Stimulated activated naive CD8-positive, alpha-beta T cell treated with anti-CD3 and anti-CD28 coated beads, Interleukin-15, Interleukin-2, amounts not matched to agents 100 U/mL and 50 U/mL, for 24 hours (primary cell): Measurements from ENCODE around the gene IFITM10.

Experiments used
- ATAC-seq: fragments of 150-1000 bp; cut with Tn5 transposase; one replicate; pipeline ENCODE4 v1.10.0; 2021
- DNase-seq: peaks from one replicate; pipeline ENCODE4 v3.0.0; 2021

The IFITM10 gene

DNA sequence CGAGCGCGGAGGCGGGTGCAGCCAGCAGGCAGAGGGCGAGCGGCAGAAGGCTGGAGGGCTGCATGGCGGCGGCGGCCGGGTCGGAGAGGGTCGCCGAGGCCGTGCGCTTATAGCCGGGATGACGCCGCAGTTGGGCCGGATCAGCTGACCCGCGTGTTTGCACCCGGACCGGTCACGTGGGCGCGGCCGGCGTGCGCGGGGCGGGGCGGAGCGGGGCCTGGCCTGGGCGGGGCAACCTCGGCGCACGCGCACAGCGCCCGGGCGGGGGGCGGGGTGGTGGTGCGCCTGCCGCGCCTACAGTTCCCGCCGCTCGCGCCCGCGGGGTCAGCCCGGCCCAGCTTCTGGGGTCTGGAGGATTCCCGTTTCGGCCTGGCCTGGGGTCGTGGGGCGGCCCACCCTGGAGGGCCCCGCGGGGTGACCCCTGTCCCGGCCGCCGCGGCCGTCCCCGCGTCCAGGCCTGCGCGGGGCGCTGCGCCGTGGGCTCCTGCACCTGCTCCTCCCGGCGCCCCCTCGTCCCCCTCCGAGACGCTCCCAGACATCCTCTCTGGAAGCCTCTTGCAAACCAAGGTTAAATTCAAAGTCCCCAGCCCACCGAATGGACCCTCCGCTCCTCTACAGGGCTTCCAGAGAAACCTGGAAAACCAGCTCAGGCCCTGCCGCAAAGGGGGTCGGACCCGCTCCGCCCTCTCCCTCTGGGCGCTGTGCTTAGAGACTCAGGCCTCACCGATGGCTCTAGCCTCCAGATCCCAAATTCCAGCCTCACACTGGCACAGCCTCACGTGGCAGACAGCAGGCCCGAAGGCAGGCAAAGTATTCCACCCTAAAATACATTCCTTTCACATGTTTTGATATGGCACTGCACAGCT lies 13.6 kb upstream of the IFITM10 start, which contains the start of gene CTSD:
Gene CTSD (minus strand): TSS at position 132 of the 866 bp plus-strand sequence. CDS start 68 bp downstream, at position 64.
- ATAC-seq (peak; percentile 75), DNase-seq (peak; percentile 96)

DNA sequence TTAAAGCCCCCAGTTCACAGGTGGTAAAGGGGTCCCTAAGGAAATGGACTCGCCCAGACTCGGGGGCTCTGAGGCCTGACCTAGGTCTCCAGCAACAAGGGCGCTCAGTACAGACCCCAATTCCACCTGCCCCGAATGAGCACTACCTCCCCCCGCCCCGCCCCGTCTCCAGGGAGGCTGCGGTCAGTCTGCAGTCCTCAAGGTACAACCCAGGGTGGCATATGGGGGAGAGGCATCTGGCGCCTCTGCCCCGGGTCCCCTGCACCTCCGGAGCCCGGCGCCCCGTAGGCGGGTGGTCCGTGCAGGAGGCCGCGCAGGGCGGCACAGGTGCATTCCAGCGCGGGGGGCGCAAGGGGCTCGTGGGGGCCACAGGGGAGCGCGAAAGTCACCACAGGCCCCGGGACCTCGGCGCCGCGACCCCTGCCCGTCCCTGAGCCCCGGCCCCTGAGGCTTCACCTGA lies 13.0 kb upstream of the IFITM10 start:
- ATAC-seq, result peak; percentile 5
- no peak for DNase-seq

DNA sequence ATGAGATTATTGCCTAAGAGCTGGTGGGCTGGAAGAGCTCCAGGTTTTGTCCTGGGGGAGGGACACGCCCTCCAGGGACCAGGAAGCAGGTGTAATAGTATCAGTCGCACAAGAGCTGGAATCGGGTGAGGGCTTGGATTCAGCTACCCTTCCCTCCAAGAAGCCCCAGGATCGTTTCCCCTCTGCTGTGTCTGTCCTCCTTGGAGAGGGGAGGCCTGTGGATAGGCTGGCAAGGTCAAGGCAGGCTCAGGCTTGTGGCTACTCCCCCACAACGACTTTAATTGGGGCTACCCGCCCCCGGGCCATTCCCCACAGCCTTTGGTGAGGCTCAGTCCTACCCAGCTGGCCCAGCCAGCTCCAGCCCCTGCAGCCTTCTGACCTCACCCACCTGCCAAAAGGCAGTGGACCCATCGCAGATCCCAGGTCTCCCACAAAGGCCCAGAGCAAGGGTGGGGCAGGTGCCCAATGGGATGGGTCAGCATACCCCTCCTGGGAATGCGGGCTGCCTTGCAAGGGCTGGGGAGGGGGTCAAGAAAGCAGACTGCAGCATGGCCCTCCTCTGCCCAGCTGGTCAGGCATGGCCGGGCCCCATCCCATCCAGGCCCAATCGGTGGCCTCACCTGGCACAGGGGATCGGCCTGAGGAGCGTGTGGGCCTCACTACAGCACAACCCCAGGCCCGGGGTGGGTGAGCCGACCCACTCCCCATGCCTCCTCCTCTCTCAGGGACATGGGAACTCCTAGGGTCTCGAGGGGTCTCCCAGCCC lies 12.3 kb upstream of the IFITM10 start:
- ATAC-seq (no peak), DNase-seq (no peak)

DNA sequence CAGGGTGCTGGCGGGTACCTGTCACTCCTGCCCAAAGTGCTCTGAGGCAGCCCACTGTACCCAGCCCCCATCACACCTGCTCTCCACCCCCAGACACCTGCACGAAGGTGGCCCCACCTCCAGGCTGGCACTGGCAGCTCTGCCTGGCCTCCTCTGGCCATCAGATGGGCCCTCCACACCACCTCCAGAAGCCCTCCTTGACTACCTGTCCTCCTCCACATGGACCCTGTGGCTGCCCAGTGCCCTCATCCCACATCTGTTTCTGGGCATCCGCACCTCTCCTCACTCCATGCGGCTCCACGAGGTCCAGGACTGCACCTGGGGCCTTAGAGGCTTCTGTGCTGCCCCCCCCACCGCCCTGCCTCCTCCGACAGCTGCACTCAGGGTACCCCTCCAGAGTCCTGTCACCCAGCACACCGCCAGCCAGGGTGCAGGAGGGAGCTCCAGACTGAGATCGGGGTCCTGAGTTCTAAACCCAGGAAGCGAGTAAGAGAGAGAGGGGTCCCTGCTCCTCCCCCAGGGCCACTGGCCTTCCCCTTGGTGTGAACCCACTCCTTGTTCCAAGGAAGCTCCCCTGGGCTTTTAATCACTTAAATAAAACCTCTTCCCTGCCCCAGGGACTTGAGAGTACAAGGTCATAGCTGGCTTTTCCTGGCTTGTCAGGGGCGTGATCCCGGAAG lies 11.6 kb upstream of the IFITM10 start:
- ATAC-seq (no peak), DNase-seq (no peak)

DNA sequence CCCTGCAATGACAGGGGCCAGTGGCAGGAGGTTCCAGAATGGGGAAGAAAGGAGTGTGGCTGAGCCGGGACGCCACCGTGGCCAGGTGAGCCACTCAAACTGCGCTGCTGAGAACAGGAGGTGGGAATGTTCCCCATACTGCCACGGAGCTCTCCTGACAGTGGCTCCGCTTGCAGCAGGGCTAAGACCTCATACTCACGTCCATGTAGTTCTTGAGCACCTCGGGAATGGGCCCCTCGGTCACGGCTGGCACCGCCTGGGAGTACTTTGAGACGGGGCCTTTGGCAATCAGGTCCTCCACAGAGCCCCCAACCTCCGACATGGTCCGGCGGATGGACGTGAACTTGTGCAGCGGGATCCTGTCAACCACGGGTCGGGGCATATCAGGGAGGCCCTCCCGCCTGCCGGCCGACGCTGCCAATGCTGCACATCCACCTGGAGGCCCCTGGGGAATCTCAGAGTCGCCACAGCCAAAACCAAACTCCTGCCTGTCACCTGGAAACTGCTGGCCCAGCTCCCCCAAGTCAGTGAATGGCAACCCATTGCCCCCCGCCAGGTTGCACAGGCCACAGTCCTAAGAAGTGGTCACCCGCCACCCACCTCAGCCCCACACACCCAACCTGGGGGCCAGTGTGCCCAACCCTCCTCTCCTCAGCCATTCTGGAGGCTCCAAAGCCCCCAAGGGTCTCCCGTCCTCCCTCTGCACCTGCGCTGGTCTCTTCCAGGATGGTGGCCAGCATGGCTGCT lies 10.9 kb upstream of the IFITM10 start:
- DNase-seq, result no peak
- no peak for ATAC-seq

DNA sequence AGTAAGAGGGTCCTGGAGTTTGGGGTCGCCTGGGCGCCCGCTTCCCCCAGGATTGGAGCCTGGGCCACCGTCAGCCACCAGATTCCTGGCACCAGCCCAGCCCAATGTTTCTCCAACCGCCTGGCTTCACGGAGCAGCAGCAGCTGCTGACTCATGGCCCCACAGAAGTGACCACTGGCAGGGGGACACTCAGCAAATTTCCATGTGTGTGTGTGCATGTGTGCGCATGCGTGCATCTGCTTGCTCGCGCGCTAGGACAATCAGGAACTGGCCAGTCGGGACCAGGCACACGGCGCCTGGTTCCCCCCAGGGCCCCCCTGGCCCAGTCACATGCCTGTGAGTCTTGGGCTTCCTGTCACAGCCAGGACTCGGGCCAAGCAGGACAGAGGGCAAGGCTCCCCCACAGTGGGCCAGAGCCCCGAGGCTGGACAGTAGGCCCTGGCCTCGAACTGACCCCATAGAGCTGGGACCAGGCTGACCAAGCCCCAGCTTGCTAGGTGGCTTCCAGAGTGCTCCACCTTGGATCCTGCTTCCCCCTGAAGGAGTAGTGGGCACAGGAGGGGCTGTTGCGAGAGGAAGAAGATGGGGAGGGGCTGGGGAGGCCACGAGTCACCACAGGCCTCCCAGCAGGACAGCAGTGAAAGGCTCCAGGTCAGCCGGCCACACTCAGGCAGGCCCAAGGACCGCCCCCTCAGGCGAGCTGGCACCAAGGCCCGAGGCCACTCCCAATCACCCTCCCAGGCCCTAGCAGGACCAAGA lies 10.1 kb upstream of the IFITM10 start:
- ATAC-seq, result no peak
- no peak for DNase-seq

DNA sequence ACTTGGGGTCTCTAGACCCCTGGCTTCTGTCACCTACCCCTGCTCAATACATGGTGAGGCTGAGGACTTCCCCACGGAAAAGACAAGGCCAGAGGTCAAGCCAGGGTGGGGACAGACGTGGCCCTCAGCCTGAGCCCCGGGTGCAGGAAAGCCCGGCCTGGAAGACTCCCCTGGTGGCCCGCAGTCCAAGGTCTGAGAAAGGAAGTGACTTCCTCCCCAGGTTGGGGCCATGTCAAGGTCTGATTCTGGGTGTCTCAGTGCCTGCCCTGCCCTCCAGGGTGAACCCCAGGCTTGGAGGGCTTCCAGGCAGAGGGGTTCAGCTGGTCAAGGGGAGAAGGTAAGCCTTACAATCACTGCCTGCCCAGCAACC lies 9.4 kb upstream of the IFITM10 start:
- ATAC-seq, result no peak
- DNase-seq, result no peak

DNA sequence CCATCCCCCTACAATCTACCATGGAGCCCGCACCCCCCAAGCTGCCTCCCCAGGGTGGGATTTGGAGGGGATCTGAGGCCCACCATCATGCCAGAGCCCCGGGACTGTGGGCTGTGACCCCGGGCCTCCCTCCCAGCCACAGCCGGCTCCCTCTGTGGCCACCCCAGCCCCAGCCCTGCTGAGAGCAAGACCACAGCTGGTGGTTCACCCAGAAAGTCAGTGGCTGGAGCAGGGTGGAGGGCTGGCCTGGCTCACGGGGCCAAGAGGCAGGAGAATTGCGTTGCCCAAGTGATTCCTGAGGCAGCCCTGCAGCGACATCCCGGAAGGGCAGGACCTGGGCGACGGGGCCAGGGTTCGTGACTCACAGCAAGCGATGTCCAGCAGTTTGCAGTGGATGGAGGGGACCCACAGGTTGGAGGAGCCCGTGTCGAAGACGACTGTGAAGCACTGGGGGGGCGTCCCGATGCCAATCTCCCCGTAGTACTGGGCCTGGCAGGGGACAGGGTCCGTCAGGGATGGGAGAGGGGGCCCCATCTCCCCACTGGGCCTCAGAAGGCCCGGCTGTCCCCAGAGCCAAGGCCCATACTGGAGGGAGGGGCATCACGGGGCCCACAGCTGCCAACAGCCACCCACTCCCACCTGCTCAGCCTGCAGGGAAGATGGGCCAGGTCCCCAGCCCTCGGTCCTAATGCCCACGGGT lies 8.9 kb upstream of the IFITM10 start:
- DNase-seq, result no peak
- no peak for ATAC-seq

DNA sequence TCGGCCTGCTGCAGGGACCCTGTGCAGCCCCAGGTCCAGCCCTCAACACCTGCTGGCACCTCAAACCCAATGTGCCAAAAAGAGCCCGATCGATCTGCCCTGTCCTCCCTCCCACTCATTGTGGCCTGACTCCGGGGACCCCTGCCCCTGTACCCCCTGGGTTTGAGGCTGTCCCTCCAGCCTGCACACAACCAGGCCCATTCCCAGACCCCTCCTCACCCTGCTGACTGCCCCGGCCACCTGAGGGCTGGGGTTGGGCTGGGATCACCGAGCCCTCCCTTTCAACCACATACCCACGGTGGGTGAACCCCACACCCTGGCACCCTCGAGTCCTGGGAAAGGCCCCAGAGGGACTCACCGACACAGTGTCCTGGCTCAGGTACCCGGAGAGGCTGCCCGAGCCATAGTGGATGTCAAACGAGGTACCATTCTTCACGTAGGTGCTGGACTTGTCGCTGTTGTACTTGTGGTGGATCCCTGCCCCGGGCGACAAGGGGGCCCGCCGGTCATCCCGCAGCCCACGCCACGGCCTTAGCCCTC lies 8.3 kb upstream of the IFITM10 start:
- no peak for ATAC-seq
- DNase-seq, result no peak

DNA sequence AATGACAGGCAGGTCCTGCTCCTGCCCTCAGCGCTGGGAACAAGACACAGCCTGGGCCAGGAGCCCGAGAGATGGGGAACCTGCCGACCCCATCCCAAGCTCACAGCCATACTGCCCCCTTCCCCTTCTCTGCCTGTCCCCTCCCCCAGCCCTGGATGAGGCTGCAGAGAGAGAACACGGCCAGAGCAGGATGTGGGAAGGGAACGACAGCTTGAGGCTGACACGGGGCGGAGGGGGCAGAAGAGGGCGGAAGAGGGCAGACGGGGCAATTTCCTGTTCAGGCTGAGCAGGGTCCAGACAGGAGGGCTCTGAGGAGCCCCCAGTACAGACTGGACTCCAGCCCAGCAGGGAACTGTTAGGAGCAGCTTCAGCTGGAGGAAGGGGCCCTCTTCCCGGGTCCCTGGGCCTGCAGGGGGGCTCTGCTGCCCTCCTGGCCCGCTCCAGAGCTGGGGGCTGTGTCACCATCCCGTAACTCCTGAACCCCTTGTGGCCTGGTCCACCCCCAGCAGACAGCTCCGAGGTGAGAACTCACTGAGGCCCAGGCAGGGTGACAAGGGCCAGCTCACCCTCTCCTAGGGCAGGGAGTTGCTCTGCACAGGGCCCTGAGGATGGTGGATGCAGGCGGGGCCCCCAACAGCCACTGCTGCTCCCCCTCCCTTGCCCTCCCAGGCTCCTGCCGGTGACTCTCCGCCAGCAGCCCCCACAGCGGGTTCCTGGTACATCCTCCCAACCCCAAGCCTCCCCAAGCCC lies 7.6 kb upstream of the IFITM10 start:
- DNase-seq (peak; percentile 74), ATAC-seq (peak; percentile 85)

DNA sequence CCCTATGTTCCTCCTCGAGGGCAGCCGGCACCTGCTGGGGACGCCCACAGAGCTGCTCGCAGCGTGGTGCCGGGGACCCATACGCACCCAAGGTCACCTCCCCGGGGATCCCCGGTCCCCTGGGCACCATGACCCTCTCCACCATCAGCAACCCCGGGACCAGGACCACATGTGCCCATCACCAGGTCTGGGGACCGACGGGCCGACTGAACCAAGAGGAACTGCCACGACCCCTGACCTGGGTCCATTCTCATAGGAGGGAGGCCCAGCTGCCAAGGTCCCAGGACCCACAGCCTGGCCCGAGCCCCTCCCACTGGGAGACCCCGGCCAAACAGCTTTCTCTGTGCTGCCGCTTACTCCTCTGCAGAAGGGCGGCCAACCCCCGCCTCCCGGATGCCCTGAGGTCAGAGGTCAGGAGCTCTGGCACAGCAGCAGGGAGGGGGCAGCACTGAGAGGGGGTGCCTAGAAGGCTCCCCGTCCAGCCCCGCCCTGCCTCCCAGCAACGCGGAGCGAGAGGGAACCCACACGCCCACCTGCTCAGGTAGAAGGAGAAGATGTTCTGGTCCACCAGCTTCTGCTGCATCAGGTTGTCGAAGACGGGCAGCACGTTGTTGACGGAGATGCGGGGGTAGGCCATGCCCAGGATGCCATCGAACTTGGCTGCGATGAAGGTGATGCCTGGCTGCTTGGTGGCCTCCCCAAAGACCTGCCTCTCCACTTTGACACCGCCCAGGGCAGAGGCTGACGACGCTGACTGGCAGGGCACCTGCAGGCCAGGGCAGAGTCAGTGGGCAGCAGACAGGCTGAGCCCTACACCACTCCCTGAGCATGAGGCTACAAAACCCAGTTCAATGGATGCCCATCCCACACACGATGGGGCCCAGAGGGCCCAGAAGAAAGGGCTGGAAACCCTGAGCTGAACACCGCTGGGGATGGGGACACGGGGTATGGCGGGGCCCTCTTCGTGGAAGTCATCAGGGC lies 6.7 kb upstream of the IFITM10 start:
- DNase-seq (peak; percentile 43), ATAC-seq (peak; percentile 8)

DNA sequence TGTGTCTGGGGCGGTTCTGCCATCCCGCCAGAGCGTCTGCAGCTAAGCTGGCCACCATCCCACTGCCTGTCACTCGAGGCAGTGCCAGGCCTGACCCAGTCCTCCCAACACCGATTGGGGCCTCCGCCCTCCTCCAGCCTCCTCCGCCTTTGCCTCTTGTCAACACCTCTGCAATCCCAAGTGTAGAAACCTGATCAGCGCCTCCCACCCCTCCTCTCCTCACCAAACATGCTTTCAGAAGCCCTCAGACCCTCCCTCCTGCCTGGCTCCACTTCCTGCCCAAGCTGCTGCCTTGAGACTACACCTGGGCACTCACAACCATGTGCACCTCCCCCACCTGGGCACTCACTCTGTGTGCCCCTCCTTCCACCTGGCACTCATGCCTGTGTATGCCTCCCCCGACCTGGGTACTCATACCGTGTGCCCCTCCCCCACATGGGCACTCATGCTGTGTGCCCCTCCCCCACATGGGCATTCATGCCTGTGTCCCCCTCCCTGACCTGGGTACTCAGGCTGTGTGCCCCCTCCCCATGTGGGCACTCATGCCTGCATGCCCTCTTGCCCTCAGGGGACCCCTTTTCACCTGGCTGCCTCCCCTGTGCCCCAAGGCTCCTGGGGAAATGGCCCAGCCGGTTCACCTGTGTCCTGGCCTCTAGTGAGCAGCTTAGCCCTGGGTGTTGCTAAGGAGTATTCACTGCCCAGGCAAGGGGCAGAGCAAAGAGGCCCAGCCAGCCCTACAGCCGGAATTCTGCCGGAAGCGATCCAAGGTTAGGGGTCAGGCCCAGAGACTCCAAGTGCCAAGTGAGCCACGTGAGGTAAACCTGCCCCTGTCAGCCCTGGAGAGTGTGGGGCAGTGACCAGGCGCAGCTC lies 5.5 kb upstream of the IFITM10 start:
- DNase-seq (no peak), ATAC-seq (no peak)

DNA sequence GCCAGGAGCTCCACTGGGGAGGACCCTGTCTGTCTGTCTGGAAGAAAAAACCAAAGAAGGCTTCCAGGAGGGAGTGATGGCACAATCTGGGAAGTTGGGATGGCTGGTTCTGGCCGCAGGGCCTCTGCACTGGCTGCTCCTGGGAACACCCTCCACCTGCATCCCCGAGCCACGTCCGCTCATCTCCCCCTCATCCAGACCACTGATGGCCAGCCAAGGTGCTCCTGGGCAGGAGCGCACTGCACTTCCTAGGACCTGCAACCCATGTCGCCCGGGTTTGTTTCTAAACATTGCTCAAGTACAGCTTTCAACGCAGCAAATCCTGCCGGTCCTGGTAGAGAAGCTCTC lies 4.9 kb upstream of the IFITM10 start:
- no peak for ATAC-seq
- DNase-seq, result no peak

DNA sequence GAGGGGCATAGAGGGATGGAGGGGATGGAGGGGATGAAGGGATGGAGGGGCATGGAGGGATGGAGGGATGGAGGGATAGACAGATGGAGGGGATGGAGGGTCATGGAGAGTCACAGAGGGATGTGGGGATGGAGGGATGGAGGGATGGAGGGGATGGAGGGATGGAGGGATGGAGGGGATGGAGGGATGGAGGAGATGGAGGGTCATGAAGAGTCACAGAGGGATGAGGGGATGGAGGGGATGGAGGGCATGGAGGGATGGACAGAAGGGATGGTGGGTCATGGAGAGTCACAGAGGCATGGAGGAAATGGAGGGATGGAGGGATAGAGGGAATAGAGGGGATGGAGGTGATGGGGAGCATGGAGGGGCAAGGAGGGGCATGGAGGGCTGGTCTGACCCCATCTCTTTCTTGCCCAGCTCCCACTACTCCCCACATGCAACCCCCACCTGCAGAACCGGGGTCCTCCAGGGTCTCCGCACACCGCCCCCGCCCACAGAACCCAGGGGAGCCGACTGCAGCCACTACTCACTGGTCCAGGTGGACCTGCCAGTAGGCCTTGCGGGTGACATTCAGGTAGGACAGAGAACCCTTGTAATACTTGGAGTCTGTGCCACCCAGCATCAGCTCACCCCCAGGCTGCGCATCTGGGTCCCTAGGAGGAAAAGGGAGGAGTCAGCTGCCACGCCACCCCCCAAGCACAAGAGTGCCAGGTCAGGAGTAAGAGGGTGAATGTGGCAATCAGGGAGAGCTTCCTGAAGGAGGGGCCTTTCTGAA lies 4.2 kb upstream of the IFITM10 start:
- DNase-seq (no peak), ATAC-seq (no peak)

DNA sequence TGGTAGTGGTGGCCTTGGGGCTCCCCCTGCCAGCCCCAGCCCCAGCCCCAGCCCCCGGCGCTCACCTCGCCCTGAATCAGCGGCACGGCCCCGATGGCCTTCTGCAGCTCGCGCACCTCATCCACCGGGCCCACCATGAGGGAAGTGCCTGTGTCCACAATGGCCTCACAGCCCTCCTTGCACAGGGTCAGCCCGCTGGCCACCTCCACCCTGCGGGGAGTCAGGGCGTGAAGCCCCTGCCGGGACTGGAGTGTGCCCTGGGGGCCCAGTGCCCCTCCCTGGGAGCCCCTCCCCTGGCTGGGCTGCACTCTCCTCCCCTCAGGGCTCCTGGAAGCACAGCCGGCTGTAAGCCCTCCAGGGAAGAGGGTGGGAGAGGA lies 3.5 kb upstream of the IFITM10 start:
- ATAC-seq, result no peak

DNA sequence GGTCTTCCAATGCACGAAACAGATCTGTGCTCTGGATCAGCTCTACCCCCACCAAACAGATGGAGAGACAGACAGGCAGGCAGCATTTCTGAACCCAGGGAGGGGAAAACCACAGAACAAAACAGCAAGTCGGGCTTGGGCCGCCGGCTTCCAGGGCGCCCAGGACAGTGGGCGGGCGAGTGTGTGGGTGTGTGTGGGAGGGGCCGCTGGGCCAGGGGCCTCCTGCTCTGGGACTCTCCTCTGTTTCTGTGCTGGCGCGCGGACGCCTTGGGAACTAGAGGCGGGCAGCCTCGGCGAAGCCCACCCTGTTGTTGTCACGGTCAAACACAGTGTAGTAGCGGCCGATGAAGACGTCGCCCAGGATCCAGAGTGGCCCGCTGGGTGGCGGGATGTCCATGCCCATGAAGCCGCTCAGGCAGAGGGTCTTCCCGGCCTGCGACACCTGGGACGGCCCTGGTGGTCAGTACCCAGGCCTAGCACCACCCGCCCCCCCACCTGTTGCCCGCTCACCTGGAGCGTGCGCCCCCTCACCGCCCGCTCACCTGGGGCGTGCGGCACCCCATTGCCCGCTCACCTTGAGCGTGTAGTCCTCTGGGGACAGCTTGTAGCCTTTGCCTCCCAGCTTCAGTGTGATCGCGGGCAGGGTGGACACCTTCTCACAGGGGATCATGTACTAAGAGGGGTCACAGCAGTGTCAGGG lies 3.0 kb upstream of the IFITM10 start:
- no peak for ATAC-seq
- DNase-seq, result no peak

More for the DNA sequence above, 3.5 kb upstream of the IFITM10 start:
- no peak for DNase-seq
